HEK293 (cell line): Measurements from ENCODE around the gene TNFRSF21.

Experiments
- CTCF ChIA-PET: fragments of 350-600 bp; formaldehyde crosslinking; extraction: SDS; loops from one replicate; lab custom pipeline; 2021; ENCODE audit warnings: antibody characterized with exemption; lab: Yijun Ruan, JAX
- POLR2A ChIA-PET: fragments of 300-600 bp; formaldehyde crosslinking; extraction: SDS; loops from one replicate; lab custom pipeline; 2020; ENCODE audit warnings: antibody characterized with exemption, inconsistent platforms; lab: Yijun Ruan, JAX
- H3K27ac ChIP-seq: fragments of 200-500 bp; sonication (Bioruptor generic); 2 replicates; pipeline ENCODE4 v1.5.1; 2014; ENCODE audit warnings: low read depth, low read length, control low read depth, inconsistent platforms; ENCODE audit errors: extremely low read depth
- H3K36me3 ChIP-seq, 2 experiments: fragments of 200-500 bp in 1 of 2; sonication (Bioruptor generic) in 1 of 2; 1 replicate in 1 of 2; 2 replicates in 1 of 2; pipeline ENCODE4 v1.5.1; 2014 to 2017; ENCODE audit warnings: inconsistent platforms in 2 of 2, low read length in 2 of 2; ENCODE audit not compliant: control insufficient read depth in 2 of 2, insufficient read depth in 1 of 2
- H3K4me1 ChIP-seq: fragments of 200-500 bp; sonication (Bioruptor generic); 2 replicates; pipeline ENCODE4 v1.5.1; 2014; ENCODE audit warnings: mild to moderate bottlenecking, low read length, inconsistent platforms; ENCODE audit not compliant: control insufficient read depth, insufficient read depth
- H3K4me3 ChIP-seq: 2 replicates; pipeline ENCODE4 v1.5.1; 2011; ENCODE audit warnings: low read depth, mild to moderate bottlenecking, control low read depth, low read length, moderate library complexity
- H3K9me3 ChIP-seq: fragments of 200-500 bp; sonication (Bioruptor generic); 2 replicates; pipeline ENCODE4 v1.5.1; 2014; ENCODE audit warnings: low read depth, low read length, inconsistent platforms; ENCODE audit not compliant: control insufficient read depth, insufficient read depth
- IKZF3 ChIP-seq: fragments of 450-650 bp; IDR thresholded peaks from 2 replicates; pipeline ENCODE4 v1.5.0; 2018; ENCODE audit warnings: missing biosample characterization, mild to moderate bottlenecking, missing genetic modification characterization, moderate library complexity
- OSR2 ChIP-seq: fragments of 450-650 bp; formaldehyde crosslinking; IDR thresholded peaks from 2 replicates; pipeline ENCODE4 v1.5.1; 2016; ENCODE audit warnings: missing biosample characterization, missing genetic modification characterization
- TRIM28 ChIP-seq: IDR thresholded peaks from 2 replicates; pipeline ENCODE4 v1.6.1; 2011; ENCODE audit warnings: low read length, control low read depth, borderline replicate concordance
- YY2 ChIP-seq: fragments of 450-650 bp; formaldehyde crosslinking; IDR thresholded peaks from 2 replicates; pipeline ENCODE4 v1.5.1; 2016; ENCODE audit warnings: missing biosample characterization, missing genetic modification characterization
- ZNF133 ChIP-seq: fragments of 450-650 bp; formaldehyde crosslinking; IDR thresholded peaks from 2 replicates; pipeline ENCODE4 v1.5.1; 2016; ENCODE audit warnings: missing biosample characterization, missing genetic modification characterization
- ZNF155 ChIP-seq: fragments of 450-650 bp; formaldehyde crosslinking; IDR thresholded peaks from 2 replicates; pipeline ENCODE4 v1.5.1; 2016; ENCODE audit warnings: missing biosample characterization, missing genetic modification characterization
- ZNF24 ChIP-seq: fragments of 450-650 bp; formaldehyde crosslinking; IDR thresholded peaks from 2 replicates; pipeline ENCODE4 v1.5.1; 2016; ENCODE audit warnings: missing biosample characterization, missing genetic modification characterization
- ZNF335 ChIP-seq: fragments of 450-650 bp; formaldehyde crosslinking; conservative IDR thresholded peaks from 2 replicates; pipeline ENCODE4 v1.5.1; 2016; ENCODE audit warnings: missing biosample characterization, missing genetic modification characterization
- ZNF354C ChIP-seq: fragments of 450-650 bp; formaldehyde crosslinking; IDR thresholded peaks from 2 replicates; pipeline ENCODE4 v1.5.1; 2016; ENCODE audit warnings: missing biosample characterization, missing genetic modification characterization, low read depth, borderline replicate concordance
- ZNF423 ChIP-seq: fragments of 450-650 bp; formaldehyde crosslinking; IDR thresholded peaks from 2 replicates; pipeline ENCODE4 v1.5.1; 2016; ENCODE audit warnings: missing biosample characterization, missing genetic modification characterization
- ZNF544 ChIP-seq: fragments of 450-650 bp; formaldehyde crosslinking; IDR thresholded peaks from 2 replicates; pipeline ENCODE4 v1.5.0; 2017; ENCODE audit warnings: missing biosample characterization, missing genetic modification characterization
- ZNF548 ChIP-seq: fragments of 450-650 bp; formaldehyde crosslinking; IDR thresholded peaks from 2 replicates; pipeline ENCODE4 v1.5.1; 2016; ENCODE audit warnings: missing biosample characterization, missing genetic modification characterization
- ZNF600 ChIP-seq: fragments of 450-650 bp; formaldehyde crosslinking; IDR thresholded peaks from 2 replicates; pipeline ENCODE4 v1.5.1; 2016; ENCODE audit warnings: missing biosample characterization, missing genetic modification characterization
- ZNF624 ChIP-seq: fragments of 450-650 bp; formaldehyde crosslinking; IDR thresholded peaks from 2 replicates; pipeline ENCODE4 v1.5.1; 2017; ENCODE audit warnings: missing biosample characterization, missing genetic modification characterization
- ZXDB ChIP-seq: fragments of 450-650 bp; formaldehyde crosslinking; IDR thresholded peaks from 2 replicates; pipeline ENCODE4 v1.5.1; 2016; ENCODE audit warnings: missing biosample characterization, missing genetic modification characterization
- TF ChIP-seq, protein P1 (sequence below): fragments of 450-650 bp; formaldehyde crosslinking; IDR thresholded peaks from 2 replicates; pipeline ENCODE4 v1.5.1; 2016; ENCODE audit warnings: missing biosample characterization, missing genetic modification characterization
- TF ChIP-seq, protein P2 (sequence below): fragments of 450-650 bp; formaldehyde crosslinking; IDR thresholded peaks from 2 replicates; pipeline ENCODE4 v1.5.1; 2016; ENCODE audit warnings: missing biosample characterization, missing genetic modification characterization
- TF ChIP-seq, protein P3 (sequence below): fragments of 450-650 bp; formaldehyde crosslinking; IDR thresholded peaks from 2 replicates; pipeline ENCODE4 v1.5.1; 2016; ENCODE audit warnings: missing biosample characterization, missing genetic modification characterization
- TF ChIP-seq, protein P4 (sequence below): fragments of 450-650 bp; formaldehyde crosslinking; IDR thresholded peaks from 2 replicates; pipeline ENCODE4 v1.5.1; 2016; ENCODE audit warnings: missing biosample characterization, missing genetic modification characterization

TNFRSF21 gene

DNA sequence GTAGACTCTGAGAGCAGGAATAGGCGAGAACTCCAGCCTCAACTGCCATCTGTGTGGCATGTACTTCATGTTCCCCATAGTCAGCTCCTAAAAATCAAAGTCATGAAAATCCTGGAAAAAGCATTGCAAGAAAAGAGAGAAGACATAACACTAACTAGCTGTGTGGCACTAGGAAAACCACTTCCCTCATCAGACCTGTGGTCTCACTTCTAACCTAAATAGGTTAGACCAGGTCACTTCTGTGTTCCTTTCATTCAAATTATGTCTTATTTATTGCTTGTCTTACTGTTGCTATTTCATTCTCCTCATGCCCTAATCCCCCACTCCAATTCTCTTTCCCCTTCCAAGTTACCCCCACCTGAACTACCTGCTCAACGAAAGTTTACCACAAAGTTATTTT is 70.2 kb downstream of the TNFRSF21 start:
- ChIA-PET POLR2A (no interaction called here), CTCF (interaction anchor here (2.3 kb wide), 1 partner anchor 141 kb away, joined by 8 read pairs; no protein-coding TSS in a partner anchor)
- Histone ChIP-seq H3K27ac (no peak overlapping the region), H3K9me3 (no peaks in the 10 kb centered on the region), H3K4me3 (no peak overlapping the region), H3K36me3 (no peaks in the 10 kb centered on the region), H3K4me1 (peaks cover 20% of the 10 kb centered on the region)
- TF ChIP-seq, protein P1, sequence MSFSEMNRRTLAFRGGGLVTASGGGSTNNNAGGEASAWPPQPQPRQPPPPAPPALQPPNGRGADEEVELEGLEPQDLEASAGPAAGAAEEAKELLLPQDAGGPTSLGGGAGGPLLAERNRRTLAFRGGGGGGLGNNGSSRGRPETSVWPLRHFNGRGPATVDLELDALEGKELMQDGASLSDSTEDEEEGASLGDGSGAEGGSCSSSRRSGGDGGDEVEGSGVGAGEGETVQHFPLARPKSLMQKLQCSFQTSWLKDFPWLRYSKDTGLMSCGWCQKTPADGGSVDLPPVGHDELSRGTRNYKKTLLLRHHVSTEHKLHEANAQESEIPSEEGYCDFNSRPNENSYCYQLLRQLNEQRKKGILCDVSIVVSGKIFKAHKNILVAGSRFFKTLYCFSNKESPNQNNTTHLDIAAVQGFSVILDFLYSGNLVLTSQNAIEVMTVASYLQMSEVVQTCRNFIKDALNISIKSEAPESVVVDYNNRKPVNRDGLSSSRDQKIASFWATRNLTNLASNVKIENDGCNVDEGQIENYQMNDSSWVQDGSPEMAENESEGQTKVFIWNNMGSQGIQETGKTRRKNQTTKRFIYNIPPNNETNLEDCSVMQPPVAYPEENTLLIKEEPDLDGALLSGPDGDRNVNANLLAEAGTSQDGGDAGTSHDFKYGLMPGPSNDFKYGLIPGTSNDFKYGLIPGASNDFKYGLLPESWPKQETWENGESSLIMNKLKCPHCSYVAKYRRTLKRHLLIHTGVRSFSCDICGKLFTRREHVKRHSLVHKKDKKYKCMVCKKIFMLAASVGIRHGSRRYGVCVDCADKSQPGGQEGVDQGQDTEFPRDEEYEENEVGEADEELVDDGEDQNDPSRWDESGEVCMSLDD (tag by site-specific recombination): no peak
- no peak for TF ChIP-seq ZNF544 (tag by site-specific recombination)
- TF ChIP-seq ZNF600 (tag by site-specific recombination): no peak
- TF ChIP-seq YY2: no peak

DNA sequence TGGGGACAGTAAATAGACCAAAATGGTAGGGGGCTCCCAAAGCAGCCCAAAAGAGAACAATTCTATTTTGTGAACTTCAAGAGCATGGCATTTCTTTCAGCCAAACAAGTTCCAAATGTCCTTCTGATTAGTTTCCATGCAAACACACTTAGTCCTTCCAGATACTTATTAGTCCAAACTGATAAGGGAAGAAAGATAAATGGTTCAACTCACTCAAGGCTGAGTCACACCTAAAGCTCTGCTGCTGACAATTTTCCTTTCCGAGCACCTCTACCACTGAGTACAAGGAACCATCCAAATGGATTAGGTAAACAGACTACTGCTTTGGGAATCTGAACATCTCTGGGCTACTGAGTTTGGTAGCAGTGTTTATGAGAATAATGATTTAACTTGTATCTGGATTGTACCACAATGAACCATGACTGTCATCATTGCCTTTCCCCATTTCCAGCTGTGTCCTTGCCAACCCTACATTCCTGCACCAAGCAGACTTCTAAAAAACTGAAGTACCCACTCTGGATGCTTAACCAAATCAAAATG is 71.2 kb downstream of the TNFRSF21 start:
- H3K27ac ChIP-seq: no peak overlapping the region
- CTCF ChIA-PET: interaction anchor here (0.8 to 2.3 kb wide), 5 partner anchors 13 to 140 kb away, joined by 3 to 8 read pairs (median 3); partner anchors contain the start of gene TNFRSF21

More for the DNA sequence above, 71.2 kb downstream of the TNFRSF21 start:
- POLR2A ChIA-PET: no interaction called here
- Histone ChIP-seq H3K9me3 (no peaks in the 10 kb centered on the region), H3K36me3 (peaks cover 3% of the 10 kb centered on the region in 2 experiments; a peak in 2 of 3 replicates), H3K4me3 (no peak overlapping the region), H3K4me1 (peaks cover 20% of the 10 kb centered on the region)
- TF ChIP-seq TRIM28 (0 out of 2 replicates have a peak, but pooled peaks have one; percentile 22), ZNF354C (tag by site-specific recombination) (no peak), ZNF423 (tag by site-specific recombination) (no peak), ZNF335 (no peak), IKZF3 (tag by site-specific recombination) (0 out of 2 replicates have a peak, but pooled peaks have one; percentile 17), ZNF624 (tag by site-specific recombination) (no peak), ZNF548 (tag by site-specific recombination) (no peak), ZNF155 (tag by site-specific recombination) (no peak), OSR2 (tag by site-specific recombination) (peak; percentile 93), ZNF24 (tag by site-specific recombination) (no peak), ZXDB (0 out of 2 replicates have a peak, but pooled peaks have one; percentile 17), ZNF133 (no peak)
- TF ChIP-seq, protein P2, sequence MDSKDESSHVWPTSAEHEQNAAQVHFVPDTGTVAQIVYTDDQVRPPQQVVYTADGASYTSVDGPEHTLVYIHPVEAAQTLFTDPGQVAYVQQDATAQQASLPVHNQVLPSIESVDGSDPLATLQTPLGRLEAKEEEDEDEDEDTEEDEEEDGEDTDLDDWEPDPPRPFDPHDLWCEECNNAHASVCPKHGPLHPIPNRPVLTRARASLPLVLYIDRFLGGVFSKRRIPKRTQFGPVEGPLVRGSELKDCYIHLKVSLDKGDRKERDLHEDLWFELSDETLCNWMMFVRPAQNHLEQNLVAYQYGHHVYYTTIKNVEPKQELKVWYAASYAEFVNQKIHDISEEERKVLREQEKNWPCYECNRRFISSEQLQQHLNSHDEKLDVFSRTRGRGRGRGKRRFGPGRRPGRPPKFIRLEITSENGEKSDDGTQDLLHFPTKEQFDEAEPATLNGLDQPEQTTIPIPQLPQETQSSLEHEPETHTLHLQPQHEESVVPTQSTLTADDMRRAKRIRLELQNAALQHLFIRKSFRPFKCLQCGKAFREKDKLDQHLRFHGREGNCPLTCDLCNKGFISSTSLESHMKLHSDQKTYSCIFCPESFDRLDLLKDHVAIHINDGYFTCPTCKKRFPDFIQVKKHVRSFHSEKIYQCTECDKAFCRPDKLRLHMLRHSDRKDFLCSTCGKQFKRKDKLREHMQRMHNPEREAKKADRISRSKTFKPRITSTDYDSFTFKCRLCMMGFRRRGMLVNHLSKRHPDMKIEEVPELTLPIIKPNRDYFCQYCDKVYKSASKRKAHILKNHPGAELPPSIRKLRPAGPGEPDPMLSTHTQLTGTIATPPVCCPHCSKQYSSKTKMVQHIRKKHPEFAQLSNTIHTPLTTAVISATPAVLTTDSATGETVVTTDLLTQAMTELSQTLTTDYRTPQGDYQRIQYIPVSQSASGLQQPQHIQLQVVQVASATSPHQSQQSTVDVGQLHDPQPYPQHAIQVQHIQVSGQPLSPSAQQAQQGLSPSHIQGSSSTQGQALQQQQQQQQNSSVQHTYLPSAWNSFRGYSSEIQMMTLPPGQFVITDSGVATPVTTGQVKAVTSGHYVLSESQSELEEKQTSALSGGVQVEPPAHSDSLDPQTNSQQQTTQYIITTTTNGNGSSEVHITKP: peak; percentile 80
- TF ChIP-seq, protein P3, sequence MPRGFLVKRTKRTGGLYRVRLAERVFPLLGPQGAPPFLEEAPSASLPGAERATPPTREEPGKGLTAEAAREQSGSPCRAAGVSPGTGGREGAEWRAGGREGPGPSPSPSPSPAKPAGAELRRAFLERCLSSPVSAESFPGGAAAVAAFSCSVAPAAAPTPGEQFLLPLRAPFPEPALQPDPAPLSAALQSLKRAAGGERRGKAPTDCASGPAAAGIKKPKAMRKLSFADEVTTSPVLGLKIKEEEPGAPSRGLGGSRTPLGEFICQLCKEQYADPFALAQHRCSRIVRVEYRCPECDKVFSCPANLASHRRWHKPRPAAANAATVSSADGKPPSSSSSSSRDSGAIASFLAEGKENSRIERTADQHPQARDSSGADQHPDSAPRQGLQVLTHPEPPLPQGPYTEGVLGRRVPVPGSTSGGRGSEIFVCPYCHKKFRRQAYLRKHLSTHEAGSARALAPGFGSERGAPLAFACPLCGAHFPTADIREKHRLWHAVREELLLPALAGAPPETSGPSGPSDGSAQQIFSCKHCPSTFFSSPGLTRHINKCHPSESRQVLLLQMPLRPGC (tag by site-specific recombination): no peak
- TF ChIP-seq, protein P4, sequence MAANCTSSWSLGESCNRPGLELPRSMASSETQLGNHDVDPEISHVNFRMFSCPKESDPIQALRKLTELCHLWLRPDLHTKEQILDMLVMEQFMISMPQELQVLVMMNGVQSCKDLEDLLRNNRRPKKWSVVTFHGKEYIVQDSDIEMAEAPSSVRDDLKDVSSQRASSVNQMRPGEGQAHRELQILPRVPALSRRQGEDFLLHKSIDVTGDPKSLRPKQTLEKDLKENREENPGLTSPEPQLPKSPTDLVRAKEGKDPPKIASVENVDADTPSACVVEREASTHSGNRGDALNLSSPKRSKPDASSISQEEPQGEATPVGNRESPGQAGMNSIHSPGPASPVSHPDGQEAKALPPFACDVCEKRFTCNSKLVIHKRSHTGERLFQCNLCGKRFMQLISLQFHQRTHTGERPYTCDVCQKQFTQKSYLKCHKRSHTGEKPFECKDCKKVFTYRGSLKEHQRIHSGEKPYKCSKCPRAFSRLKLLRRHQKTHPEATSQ (tag by site-specific recombination): no peak
